ENCODE data around the gene GLB1L2. TPM values are rescaled to one million over a fixed set of nuclear protein-coding genes. Genes with fewer than 3 reads are reported as not detected.

GLB1L2 gene
- polyA plus RNA-seq, 1 experiment = 0.11 TPM

- CTCF ChIA-PET = no interaction called here
- no peak for TF ChIP-seq CTCF (IDR thresholded peaks at IDR 0.05; ENCODE audit: low read depth, low read length)
Measured at GRCh38 chr11:134338068-134338467, 6.3 kb downstream of the GLB1L2 start.

GRCh38 chr11:134338654-134339053 lies 6.9 kb downstream of the GLB1L2 start:
- TF ChIP-seq CTCF (IDR thresholded peaks at IDR 0.05; ENCODE audit: low read depth, low read length) = no peak
- DNase-seq (ENCODE audit: low read depth, low spot score) = no peak
- Histone ChIP-seq H3K9me3 (ENCODE audit: control insufficient read depth, insufficient read depth, low read length) (peaks cover 17% of the 10 kb centered on the region), H3K27me3 (ENCODE audit: control insufficient read depth, insufficient read depth, low read length) (no peaks in the 10 kb centered on the region), H3K4me3 (ENCODE audit: low read depth, low read length) (no peak overlapping the region), H3K27ac (ENCODE audit: low read depth, low read length) (no peak overlapping the region)
- ChIA-PET POLR2A (no interaction called here), CTCF (no interaction called here)

More at GRCh38 chr11:134338068-134338467, 6.3 kb downstream of the GLB1L2 start:
- H3K27ac ChIP-seq (ENCODE audit: low read depth, low read length) = no peak overlapping the region
- peaks cover 17% of the 10 kb centered on the region for H3K9me3 ChIP-seq (ENCODE audit: control insufficient read depth, insufficient read depth, low read length)
- POLR2A ChIA-PET = no interaction called here
- DNase-seq (ENCODE audit: low read depth, low spot score) = no peak
- no peak overlapping the region for H3K4me3 ChIP-seq (ENCODE audit: low read depth, low read length)
- H3K27me3 ChIP-seq (ENCODE audit: control insufficient read depth, insufficient read depth, low read length) = peaks cover 4% of the 10 kb centered on the region

GRCh38 chr11:134339756-134340155 lies 8.0 kb downstream of the GLB1L2 start:
- TF ChIP-seq CTCF (IDR thresholded peaks at IDR 0.05; ENCODE audit: low read depth, low read length) = no peak
- H3K4me3 ChIP-seq (ENCODE audit: low read depth, low read length) = no peak overlapping the region
- no peak overlapping the region for H3K27ac ChIP-seq (ENCODE audit: low read depth, low read length)
- DNase-seq (ENCODE audit: low read depth, low spot score) = no peak
- peaks cover 17% of the 10 kb centered on the region for H3K9me3 ChIP-seq (ENCODE audit: control insufficient read depth, insufficient read depth, low read length)
- H3K27me3 ChIP-seq (ENCODE audit: control insufficient read depth, insufficient read depth, low read length) = no peaks in the 10 kb centered on the region
- POLR2A ChIA-PET = no interaction called here
- CTCF ChIA-PET = no interaction called here

GRCh38 chr11:134340354-134340964 lies 8.7 kb downstream of the GLB1L2 start:
- no peak overlapping the region for H3K27ac ChIP-seq (ENCODE audit: low read depth, low read length)
- H3K4me3 ChIP-seq (ENCODE audit: low read depth, low read length) = no peak overlapping the region
- no peak for DNase-seq (ENCODE audit: low read depth, low spot score)
- no peaks in the 10 kb centered on the region for H3K27me3 ChIP-seq (ENCODE audit: control insufficient read depth, insufficient read depth, low read length)
- peaks cover 17% of the 10 kb centered on the region for H3K9me3 ChIP-seq (ENCODE audit: control insufficient read depth, insufficient read depth, low read length)
- ChIA-PET CTCF (no interaction called here), POLR2A (no interaction called here)
- no peak for TF ChIP-seq CTCF (IDR thresholded peaks at IDR 0.05; ENCODE audit: low read depth, low read length)

GRCh38 chr11:134341805-134342571 lies 10.2 kb downstream of the GLB1L2 start:
- ChIA-PET CTCF (no interaction called here), POLR2A (no interaction called here)
- DNase-seq (ENCODE audit: low read depth, low spot score) = no peak
- Histone ChIP-seq H3K27me3 (ENCODE audit: control insufficient read depth, insufficient read depth, low read length) (no peaks in the 10 kb centered on the region), H3K27ac (ENCODE audit: low read depth, low read length) (no peak overlapping the region), H3K4me3 (ENCODE audit: low read depth, low read length) (no peak overlapping the region), H3K9me3 (ENCODE audit: control insufficient read depth, insufficient read depth, low read length) (peaks cover 20% of the 10 kb centered on the region)
- no peak for TF ChIP-seq CTCF (IDR thresholded peaks at IDR 0.05; ENCODE audit: low read depth, low read length)
